CD14-positive monocyte (primary cell): Measurements from ENCODE around the gene CHIC1. TPM values are rescaled to one million over a fixed set of nuclear protein-coding genes. Genes with fewer than 3 reads are reported as not detected.

Experiments
- DNase-seq, 3 donors: peaks; one replicate each; pipeline ENCODE4 v3.0.0-alpha.2; 2011 to 2022
- H2AFZ ChIP-seq: 2 replicates; pipeline ENCODE4 v1.6.0; 2012; ENCODE audit warnings: mild to moderate bottlenecking, low read depth, low read length, inconsistent platforms; ENCODE audit not compliant: insufficient read depth, poor library complexity, severe bottlenecking
- H3K27ac ChIP-seq, 2 donors: 1 replicate in 1 of 2; 2 replicates in 1 of 2; pipeline ENCODE4 v1.5.1; 2012 to 2013; ENCODE audit warnings: low read length in 2 of 2, control low read depth in 1 of 2, inconsistent platforms in 1 of 2, low read depth in 1 of 2, mild to moderate bottlenecking in 1 of 2
- H3K27me3 ChIP-seq, 2 donors: one replicate each; pipeline versions ENCODE4 v1.6.0 to v1.6.1; 2011 to 2013; ENCODE audit warnings: low read length in 2 of 2; ENCODE audit not compliant: control insufficient read depth in 2 of 2, insufficient read depth in 2 of 2
- H3K36me3 ChIP-seq, 2 donors: replicated peaks in 1 of 2; 1 replicate in 1 of 2; 2 replicates in 1 of 2; pipeline versions ENCODE4 v1.5.1 to v1.6.1; 2012 to 2013; ENCODE audit warnings: low read length in 2 of 2, control low read depth in 1 of 2, inconsistent platforms in 1 of 2, mild to moderate bottlenecking in 1 of 2; ENCODE audit not compliant: insufficient read depth in 2 of 2, control insufficient read depth in 1 of 2
- H3K4me1 ChIP-seq, 2 donors: 1 replicate in 1 of 2; 2 replicates in 1 of 2; pipeline versions ENCODE4 v1.5.1 to v1.6.1; 2012 to 2013; ENCODE audit warnings: low read length in 2 of 2, control low read depth in 1 of 2, inconsistent platforms in 1 of 2, mild to moderate bottlenecking in 1 of 2, moderate library complexity in 1 of 2; ENCODE audit not compliant: insufficient read depth in 2 of 2, control insufficient read depth in 1 of 2
- H3K4me2 ChIP-seq: replicated peaks from 2 replicates; pipeline ENCODE3; 2012; ENCODE audit warnings: low read length, moderate library complexity, mild to moderate bottlenecking; ENCODE audit not compliant: poor library complexity, severe bottlenecking; ENCODE audit errors: extremely low read depth
- H3K4me3 ChIP-seq, 3 experiments: fragments of 200-600 bp in 1 of 3; sonication (generic) in 1 of 3; replicated peaks in 1 of 3; 1 replicate in 2 of 3; 2 replicates in 1 of 3; pipeline ENCODE4 v1.5.1; 2011 to 2013; ENCODE audit warnings: low read length in 3 of 3, mild to moderate bottlenecking in 3 of 3, control low read depth in 2 of 3, low read depth in 2 of 3, inconsistent platforms in 1 of 3, moderate library complexity in 1 of 3
- H3K79me2 ChIP-seq: 2 replicates; pipeline ENCODE4 v1.6.0; 2012; ENCODE audit warnings: mild to moderate bottlenecking, control low read depth, inconsistent platforms, low read length, moderate library complexity; ENCODE audit not compliant: insufficient read depth
- H3K9ac ChIP-seq: 2 replicates; pipeline ENCODE4 v1.6.0; 2017; ENCODE audit warnings: low read length, mild to moderate bottlenecking; ENCODE audit not compliant: insufficient read depth, poor library complexity, severe bottlenecking
- H3K9me3 ChIP-seq, 2 donors: replicated peaks in 1 of 2; 1 replicate in 1 of 2; 2 replicates in 1 of 2; pipeline versions ENCODE4 v1.5.1 to v1.6.1; 2012 to 2013; ENCODE audit warnings: low read length in 2 of 2, control low read depth in 1 of 2; ENCODE audit not compliant: control insufficient read depth in 1 of 2, insufficient read depth in 1 of 2
- H4K20me1 ChIP-seq: 2 replicates; pipeline ENCODE4 v1.6.0; 2012; ENCODE audit warnings: mild to moderate bottlenecking, low read length, control low read depth, moderate library complexity; ENCODE audit not compliant: insufficient read depth
- H3K27ac Mint-ChIP-seq, 7 donors: one replicate each; pipeline ENCODE4 v1.8.0; 2020; ENCODE audit warnings: mild to moderate bottlenecking in 7 of 7, mixed read lengths in 7 of 7, moderate library complexity in 6 of 7, inconsistent platforms in 2 of 7
- H3K27me3 Mint-ChIP-seq, 3 donors: one replicate each; pipeline ENCODE4 v1.8.0; 2021 to 2022; ENCODE audit warnings: low read depth in 3 of 3, mild to moderate bottlenecking in 3 of 3, mixed read lengths in 3 of 3, moderate library complexity in 3 of 3, inconsistent platforms in 1 of 3
- H3K36me3 Mint-ChIP-seq, 2 donors: one replicate each; pipeline ENCODE4 v1.8.0; 2020; ENCODE audit warnings: mixed read lengths in 2 of 2, inconsistent platforms in 1 of 2, mild to moderate bottlenecking in 1 of 2
- H3K4me1 Mint-ChIP-seq: one replicate; pipeline ENCODE4 v1.8.0; 2020; ENCODE audit warnings: mild to moderate bottlenecking, mixed read lengths
- H3K4me3 Mint-ChIP-seq, 2 donors: one replicate each; pipeline ENCODE4 v1.8.0; 2020; ENCODE audit warnings: mild to moderate bottlenecking in 2 of 2, mixed read lengths in 2 of 2, moderate library complexity in 1 of 2
- H3K9me3 Mint-ChIP-seq, 7 donors: one replicate each; pipeline ENCODE4 v1.8.0; 2020 to 2022; ENCODE audit warnings: mixed read lengths in 7 of 7, mild to moderate bottlenecking in 6 of 7, moderate library complexity in 6 of 7, inconsistent platforms in 2 of 7
- CTCF ChIP-seq: fragments of 200-600 bp; IDR thresholded peaks from one replicate; pipeline ENCODE4 v1.8.0; 2022; ENCODE audit warnings: antibody characterized with exemption, mild to moderate bottlenecking
- WGBS: methylation state at CpG from one replicate; pipeline ENCODE4 v1.1.5; 2013; ENCODE audit warnings: missing lambda C conversion rate; ENCODE audit not compliant: insufficient coverage; 5-methylcytosine and 5-hydroxymethylcytosine counted together
- intact Hi-C, 2 donors: fragments of 100-400 bp; cut with micrococcal nuclease; formaldehyde crosslinking; loops; one replicate each; pipeline versions ENCODE4 v1.15.0 to v1.15.1; 2023
- polyA plus RNA-seq, 3 donors: library from polyadenylated mRNA; depleted of rRNA in 1 of 3; unstranded in 2 of 3; stranded (reverse) in 1 of 3; fragments of 300-500 nt in 2 of 3; fragments of >200 nt in 1 of 3; fragmentation: Illumina TruSeq in 2 of 3; gene quantifications; 1 replicate in 2 of 3; 2 replicates in 1 of 3; pipeline ENCODE4 v1.2.3, GENCODE V29; 2012 to 2021

Gene CHIC1
- polyA plus RNA-seq, 3 donors, result 0.21 to 0.51 (median 0.28) TPM

DNA sequence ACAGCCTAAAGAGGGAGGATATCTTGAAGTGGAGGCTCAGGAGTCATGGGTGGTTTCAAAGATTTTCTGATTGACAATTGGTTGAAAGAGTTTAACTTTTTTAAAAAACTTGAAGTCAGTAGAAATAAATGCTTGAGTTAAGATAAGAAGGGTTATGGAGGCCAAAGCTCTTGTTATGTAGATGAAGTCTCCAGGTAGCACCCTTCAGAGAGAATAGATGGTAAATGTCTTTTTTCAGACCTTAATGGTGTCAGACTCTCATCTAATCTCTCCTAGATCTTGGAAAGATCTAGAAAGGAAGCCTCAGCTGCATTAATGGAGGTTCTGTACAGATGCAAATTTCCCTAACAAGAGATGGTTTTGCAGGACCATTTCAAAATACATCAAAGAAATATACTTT, 6.8 kb upstream of the CHIC1 start:
- Mint-ChIP-seq H3K4me1 (no peaks in the 10 kb centered on the region), H3K27me3 (peaks cover 0 to 2% (median 0%) of the 10 kb centered on the region in 3 donors), H3K36me3 (no peaks in the 10 kb centered on the region), H3K4me3 (no peak overlapping the region), H3K9me3 (peaks cover 0 to 2% (median 2%) of the 10 kb centered on the region in 7 donors), H3K27ac (no peak overlapping the region)
- intact Hi-C loops, result no loop called here
- no peak for TF ChIP-seq CTCF
- H3K9me3 ChIP-seq, result no peaks in the 10 kb centered on the region
- no peaks in the 10 kb centered on the region for H3K27me3 ChIP-seq
- H3K4me2 ChIP-seq, result no peak overlapping the region
- no peak overlapping the region for H3K4me3 ChIP-seq
- H4K20me1 ChIP-seq, result no peaks in the 10 kb centered on the region
- H3K9ac ChIP-seq, result no peak overlapping the region
- H2AFZ ChIP-seq, result no peak overlapping the region
- no peak for DNase-seq
- H3K79me2 ChIP-seq, result no peaks in the 10 kb centered on the region
- H3K27ac ChIP-seq, result no peak overlapping the region
- H3K36me3 ChIP-seq, result no peaks in the 10 kb centered on the region
- H3K4me1 ChIP-seq, result no peaks in the 10 kb centered on the region

- WGBS, result 83% methylated on average over 1 of the region's 3 CpGs
- no peaks in the 10 kb centered on the region for H3K36me3 ChIP-seq
- H3K9ac ChIP-seq, result no peak overlapping the region
- Mint-ChIP-seq H3K27ac (no peak overlapping the region), H3K4me3 (no peak overlapping the region), H3K36me3 (no peaks in the 10 kb centered on the region), H3K4me1 (peaks cover 17% of the 10 kb centered on the region), H3K27me3 (peaks cover 0 to 6% (median 3%) of the 10 kb centered on the region in 3 donors), H3K9me3 (peaks cover 0 to 2% (median 2%) of the 10 kb centered on the region in 7 donors)
- no peak for DNase-seq
- H3K9me3 ChIP-seq, result no peaks in the 10 kb centered on the region
- H4K20me1 ChIP-seq, result no peaks in the 10 kb centered on the region
- no peak overlapping the region for H3K4me3 ChIP-seq
- intact Hi-C loops, result no loop called here
- no peak for TF ChIP-seq CTCF
- no peak overlapping the region for H3K4me2 ChIP-seq
- no peak overlapping the region for H2AFZ ChIP-seq
- H3K27ac ChIP-seq, result no peak overlapping the region
- peaks cover 0 to 13% of the 10 kb centered on the region in 2 donors for H3K4me1 ChIP-seq
- H3K27me3 ChIP-seq, result no peaks in the 10 kb centered on the region
- no peaks in the 10 kb centered on the region for H3K79me2 ChIP-seq
Measured at GRCh38 chrX:73561801-73562200, 1.2 kb upstream of the CHIC1 start.
